Measurements from ENCODE around the gene RHOG. TPM values are rescaled to one million over a fixed set of nuclear protein-coding genes. Genes with fewer than 3 reads are reported as not detected.

RHOG gene
- total RNA-seq, 2 experiments from 2014 or later, result 158 to 172 TPM

- peak; percentile 59 for DNase-seq
- H3K27ac Mint-ChIP-seq, result peak overlapping the region; percentile 95
- POLR2A ChIA-PET, result interaction anchor here (1.1 to 1.8 kb wide), 3 partner anchors 71 to 103 kb away, joined by 3 to 4 read pairs (median 3); no protein-coding TSS in a partner anchor
- peak overlapping the region; percentile 98 for H3K4me3 Mint-ChIP-seq
- H3K4me1 Mint-ChIP-seq, result peaks cover 63% of the 10 kb centered on the region
- no peaks in the 10 kb centered on the region for H3K9me3 Mint-ChIP-seq
- no peaks in the 10 kb centered on the region for H3K27me3 Mint-ChIP-seq
- CTCF ChIA-PET, result interaction anchor here (0.6 to 16.6 kb wide), 44 partner anchors 14 to 914 kb away, joined by 3 to 355 read pairs (median 8); partner anchors contain the start of genes NUP98 and RHOG
- H3K36me3 Mint-ChIP-seq (ENCODE audit: low read depth), result peaks cover 23% of the 10 kb centered on the region
Observed at GRCh38 chr11:3855808-3856491, 15.2 kb upstream of the RHOG start.

GRCh38 chr11:3854977-3855807, 14.4 kb upstream of the RHOG start, which contains the start of gene STIM1:
TSS of gene STIM1 (plus strand) at chr11:3855664. CDS start at chr11:3856271, 607 bp downstream.
- no peaks in the 10 kb centered on the region for H3K9me3 Mint-ChIP-seq

GRCh38 chr11:3854660-3854976, 13.9 kb upstream of the RHOG start:
- H3K9me3 Mint-ChIP-seq, result no peaks in the 10 kb centered on the region
- peaks cover 51% of the 10 kb centered on the region for H3K4me1 Mint-ChIP-seq
- POLR2A ChIA-PET, result interaction anchor here (0.8 to 1.8 kb wide), 7 partner anchors 10 to 211 kb away, joined by 3 to 5 read pairs (median 4); no protein-coding TSS in a partner anchor
- no peak for DNase-seq
- H3K27ac Mint-ChIP-seq, result peak overlapping the region; percentile 99
- H3K27me3 Mint-ChIP-seq, result no peaks in the 10 kb centered on the region
- H3K4me3 Mint-ChIP-seq, result peak overlapping the region; percentile 86
- CTCF ChIA-PET, result interaction anchor here (0.5 to 16.6 kb wide), 69 partner anchors 10 to 264 kb away, joined by 3 to 355 read pairs (median 6); partner anchors contain the start of genes NUP98 and RHOG
- H3K36me3 Mint-ChIP-seq (ENCODE audit: low read depth), result peaks cover 20% of the 10 kb centered on the region

More at GRCh38 chr11:3854977-3855807, 14.4 kb upstream of the RHOG start, which contains the start of gene STIM1:
- Mint-ChIP-seq H3K27me3 (no peaks in the 10 kb centered on the region), H3K4me3 (peak within 1 kb of the TSS; percentile 98), H3K27ac (peak within 1 kb of the TSS; percentile 99), H3K36me3 (ENCODE audit: low read depth) (peaks cover 20% of the 10 kb centered on the region), H3K4me1 (peaks cover 56% of the 10 kb centered on the region)
- ChIA-PET POLR2A (interaction anchor here (0.8 to 1.8 kb wide), 7 partner anchors 14 to 211 kb away, joined by 3 to 5 read pairs (median 4); no protein-coding TSS in a partner anchor), CTCF (interaction anchor here (0.5 to 16.6 kb wide), 74 partner anchors 9 to 913 kb away, joined by 3 to 355 read pairs (median 5); partner anchors contain the start of genes NUP98 and RHOG)
- DNase-seq, result peak; percentile 96

- POLR2A ChIA-PET, result interaction anchor here (0.6 to 1.8 kb wide), 8 partner anchors 10 to 212 kb away, joined by 3 to 5 read pairs (median 4); no protein-coding TSS in a partner anchor
Observed at GRCh38 chr11:3853899-3854659, 13.3 kb upstream of the RHOG start.

GRCh38 chr11:3853545-3853842, 12.7 kb upstream of the RHOG start:
- CTCF ChIA-PET, result interaction anchor here (0.7 to 16.6 kb wide), 13 partner anchors 11 to 228 kb away, joined by 3 to 355 read pairs (median 11); partner anchors contain the start of gene RHOG
- POLR2A ChIA-PET, result interaction anchor here (0.6 to 1.1 kb wide), 3 partner anchors 9 to 106 kb away, joined by 3 read pairs; no protein-coding TSS in a partner anchor
- Mint-ChIP-seq H3K36me3 (ENCODE audit: low read depth) (peaks cover 20% of the 10 kb centered on the region), H3K27ac (peak overlapping the region; percentile 99), H3K27me3 (peaks cover 1% of the 10 kb centered on the region), H3K9me3 (no peaks in the 10 kb centered on the region), H3K4me3 (peak overlapping the region; percentile 86), H3K4me1 (peaks cover 50% of the 10 kb centered on the region)
- no peak for DNase-seq

More at GRCh38 chr11:3853899-3854659, 13.3 kb upstream of the RHOG start:
- peaks cover 20% of the 10 kb centered on the region for H3K36me3 Mint-ChIP-seq (ENCODE audit: low read depth)
- peak; percentile 84 for DNase-seq
- peaks cover 50% of the 10 kb centered on the region for H3K4me1 Mint-ChIP-seq
- peak overlapping the region; percentile 86 for H3K4me3 Mint-ChIP-seq
- H3K9me3 Mint-ChIP-seq, result no peaks in the 10 kb centered on the region
- CTCF ChIA-PET, result interaction anchor here (0.7 to 16.6 kb wide), 63 partner anchors 10 to 252 kb away, joined by 3 to 355 read pairs (median 6); partner anchors contain the start of genes NUP98 and RHOG
- H3K27me3 Mint-ChIP-seq, result no peaks in the 10 kb centered on the region
- H3K27ac Mint-ChIP-seq, result peak overlapping the region; percentile 99

GRCh38 chr11:3849297-3849874, 8.6 kb upstream of the RHOG start:
- POLR2A ChIA-PET, result interaction anchor here (0.6 to 1.0 kb wide), 2 partner anchors 40 to 223 kb away, joined by 3 to 5 read pairs; no protein-coding TSS in a partner anchor
- Mint-ChIP-seq H3K4me1 (peaks cover 45% of the 10 kb centered on the region), H3K9me3 (no peaks in the 10 kb centered on the region), H3K27ac (no peak overlapping the region), H3K36me3 (ENCODE audit: low read depth) (peaks cover 2% of the 10 kb centered on the region), H3K4me3 (no peak overlapping the region), H3K27me3 (peaks cover 5% of the 10 kb centered on the region)
- peak; percentile 65 for DNase-seq
- CTCF ChIA-PET, result interaction anchor here (0.6 to 16.6 kb wide), 20 partner anchors 9 to 240 kb away, joined by 3 to 355 read pairs (median 4); partner anchors contain the start of gene RHOG

GRCh38 chr11:3845670-3846069, 4.9 kb upstream of the RHOG start:
- no peak overlapping the region for H3K4me3 Mint-ChIP-seq
- CTCF ChIA-PET, result interaction anchor here (2.1 to 19.7 kb wide), 3 partner anchors 8 to 227 kb away, joined by 9 to 355 read pairs (median 355); partner anchors contain the start of genes RHOG and STIM1
- peaks cover 5% of the 10 kb centered on the region for H3K27me3 Mint-ChIP-seq
- H3K27ac Mint-ChIP-seq, result no peak overlapping the region
- DNase-seq, result no peak
- POLR2A ChIA-PET, result no interaction called here
- H3K36me3 Mint-ChIP-seq (ENCODE audit: low read depth), result no peaks in the 10 kb centered on the region
- H3K9me3 Mint-ChIP-seq, result no peaks in the 10 kb centered on the region
- peaks cover 40% of the 10 kb centered on the region for H3K4me1 Mint-ChIP-seq

GRCh38 chr11:3845246-3845645, 4.5 kb upstream of the RHOG start:
- no peak overlapping the region for H3K27ac Mint-ChIP-seq
- no peaks in the 10 kb centered on the region for H3K9me3 Mint-ChIP-seq
- H3K36me3 Mint-ChIP-seq (ENCODE audit: low read depth), result no peaks in the 10 kb centered on the region
- no peak overlapping the region for H3K4me3 Mint-ChIP-seq
- ChIA-PET POLR2A (no interaction called here), CTCF (interaction anchor here (0.6 to 19.7 kb wide), 3 partner anchors 9 to 702 kb away, joined by 3 to 355 read pairs (median 9); partner anchors contain the start of gene STIM1)
- peaks cover 5% of the 10 kb centered on the region for H3K27me3 Mint-ChIP-seq
- no peak for DNase-seq
- peaks cover 40% of the 10 kb centered on the region for H3K4me1 Mint-ChIP-seq

GRCh38 chr11:3843326-3843725, 2.6 kb upstream of the RHOG start:
- peak overlapping the region; percentile 15 for H3K27ac Mint-ChIP-seq
- POLR2A ChIA-PET, result no interaction called here
- peaks cover 16% of the 10 kb centered on the region for H3K36me3 Mint-ChIP-seq (ENCODE audit: low read depth)
- H3K4me3 Mint-ChIP-seq, result no peak overlapping the region
- H3K4me1 Mint-ChIP-seq, result peaks cover 37% of the 10 kb centered on the region
- no peak for DNase-seq
- H3K9me3 Mint-ChIP-seq, result no peaks in the 10 kb centered on the region
- CTCF ChIA-PET, result interaction anchor here (0.9 to 19.7 kb wide), 2 partner anchors 11 to 28 kb away, joined by 3 to 355 read pairs; partner anchors contain the start of gene STIM1
- peaks cover 2% of the 10 kb centered on the region for H3K27me3 Mint-ChIP-seq

- peak; percentile 93 for DNase-seq
- ChIA-PET POLR2A (interaction anchor here (0.9 to 1.3 kb wide), 2 partner anchors 12 to 13 kb away, joined by 3 to 5 read pairs; partner anchors contain the start of gene STIM1), CTCF (interaction anchor here (0.5 to 19.7 kb wide), 34 partner anchors 10 to 256 kb away, joined by 3 to 355 read pairs (median 4); partner anchors contain the start of genes PGAP2 and STIM1)
- H3K36me3 Mint-ChIP-seq (ENCODE audit: low read depth), result peaks cover 25% of the 10 kb centered on the region
- H3K27ac Mint-ChIP-seq, result peak overlapping the region; percentile 99
- H3K9me3 Mint-ChIP-seq, result no peaks in the 10 kb centered on the region
- H3K27me3 Mint-ChIP-seq, result no peaks in the 10 kb centered on the region
- H3K4me1 Mint-ChIP-seq, result peaks cover 52% of the 10 kb centered on the region
- peak overlapping the region; percentile 94 for H3K4me3 Mint-ChIP-seq
Observed at GRCh38 chr11:3841426-3842350, 929 bp upstream of the RHOG start.

All from activated CD4-positive, alpha-beta T cell treated with anti-CD3 and anti-CD28 coated beads, Interleukin-2, amount 10 ng/mL, durations not matched to agents 7 days and 5 days (primary cell).